H4 (cell line): ENCODE results near the gene RIBC1. TPM values are rescaled to one million over a fixed set of nuclear protein-coding genes. Genes with fewer than 3 reads are reported as not detected.

ENCODE experiments used
- total RNA-seq: library from RNA; depleted of rRNA; stranded (reverse); fragments of >200 nt; shearing (Covaris generic); gene quantifications from 2 replicates; pipeline ENCODE4 v1.2.3, GENCODE V29; 2014; rRNA removed

The RIBC1 gene
- total RNA-seq, 1 experiment from 2014 or later, result 1.2 TPM

Other genes starting within 250 kb of the RIBC1 start
- gene KDM5C, start 197.7 kb upstream of the RIBC1 start, total RNA-seq, result 62.1 and 89.6 TPM in 2 replicates
- gene IQSEC2, start 141.3 kb upstream of the RIBC1 start, total RNA-seq, result 9.3 and 11.9 TPM in 2 replicates
- 17.7 and 31.8 TPM in 2 replicates for gene SMC1A, start 219 bp upstream of the RIBC1 start, total RNA-seq
- 152 TPM in 2 replicates for gene HSD17B10, start 11.5 kb downstream of the RIBC1 start, total RNA-seq